ENCODE results near the gene CWC25. TPM values are rescaled to one million over a fixed set of nuclear protein-coding genes. Genes with fewer than 3 reads are reported as not detected.

Gene CWC25
- total and polyA plus RNA-seq, 2 of the 13 experiments (the other 11 are each of a cell fraction or from before 2014, with no cell fraction given), result 15.6 to 22.7 TPM

GRCh38 chr17:38868817-38869525 lies 43.9 kb upstream of the CWC25 start (continued):
- TF ChIP-seq ZNF646 (CRISPR knock-in tag; IDR thresholded peaks at IDR 0.05), result peak; percentile 56; the same call in 1 of the 2 replicates
- TF ChIP-seq ZBTB21 (CRISPR knock-in tag; IDR thresholded peaks at IDR 0.05), result 0 out of 2 replicates have a peak, but pooled peaks have one; percentile 47
- no peak; the same call in 1 of the 2 replicates for TF ChIP-seq SIX1 (CRISPR knock-in tag; IDR thresholded peaks at IDR 0.05; ENCODE audit: borderline replicate concordance)
- TF ChIP-seq ZNF383 (CRISPR knock-in tag; IDR thresholded peaks at IDR 0.05; ENCODE audit: borderline replicate concordance), result peak; percentile 90; the same call in 1 of the 2 replicates
- TF ChIP-seq MAX (IDR thresholded peaks at IDR 0.05), result peak; percentile 17; the same call in 1 of the 2 replicates
- TF ChIP-seq ZNF501 (CRISPR knock-in tag; IDR thresholded peaks at IDR 0.05), result no peak; the same call in 1 of the 2 replicates
- 0 out of 2 replicates have a peak, but pooled peaks have one; percentile 69 for TF ChIP-seq ZFP90 (CRISPR knock-in tag; IDR thresholded peaks at IDR 0.05; ENCODE audit: borderline replicate concordance)
- peak; percentile 73; the same call in 1 of the 2 replicates for TF ChIP-seq PITX1 (CRISPR knock-in tag; IDR thresholded peaks at IDR 0.05)
- no peak; the same call in 1 of the 2 replicates for TF ChIP-seq ZNF780A (CRISPR knock-in tag; IDR thresholded peaks at IDR 0.05)
- TF ChIP-seq ASH2L (IDR thresholded peaks at IDR 0.05; ENCODE audit: insufficient read length, low read depth, low read length), result peak; percentile 92
- peak; percentile 76 for TF ChIP-seq ZMYM3 (CRISPR knock-in tag; IDR thresholded peaks at IDR 0.05)
- TF ChIP-seq ZNF367 (CRISPR knock-in tag; IDR thresholded peaks at IDR 0.05; ENCODE audit: borderline replicate concordance), result 0 out of 2 replicates have a peak, but pooled peaks have one; percentile 64
- peak; percentile 57; the same call in 1 of the 2 replicates for TF ChIP-seq ZNF678 (CRISPR knock-in tag; IDR thresholded peaks at IDR 0.05)
- peak; percentile 54; the same call in 1 of the 2 replicates for TF ChIP-seq NCOA2 (CRISPR knock-in tag; IDR thresholded peaks at IDR 0.05)

All from HepG2 (cell line).